Measurements from ENCODE around the gene KANK2. TPM values are rescaled to one million over a fixed set of nuclear protein-coding genes. Genes with fewer than 3 reads are reported as not detected.

Gene KANK2
- polyA plus RNA-seq, 1 donor from 2014 or later = 0.25 TPM

- Histone ChIP-seq H3K9me3 (ENCODE audit: low read length) (no peaks in the 10 kb centered on the region), H3K9ac (ENCODE audit: low read length) (no peak overlapping the region), H3K27ac (ENCODE audit: low read length) (no peak overlapping the region), H4K20me1 (ENCODE audit: insufficient read depth) (no peaks in the 10 kb centered on the region), H3F3A (ENCODE audit: insufficient read depth, low read length, poor library complexity, severe bottlenecking) (no peaks in the 10 kb centered on the region), H3K36me3 (ENCODE audit: insufficient read depth, low read length) (no peaks in the 10 kb centered on the region), H3K9me2 (ENCODE audit: insufficient read depth, low read length) (no peaks in the 10 kb centered on the region), H3K27me3 (ENCODE audit: insufficient read depth, low read depth, low read length) (no peaks in the 10 kb centered on the region), H3K79me2 (replicated peaks; ENCODE audit: insufficient read depth, low read length) (no peaks in the 10 kb centered on the region), H3K4me2 (ENCODE audit: low read length) (no peak overlapping the region), H2AFZ (ENCODE audit: low read depth, low read length) (no peak overlapping the region), H3K4me3 (ENCODE audit: low read length) (no peak overlapping the region)
- TF ChIP-seq MXI1 (conservative IDR thresholded peaks at IDR 0.05; ENCODE audit: poor library complexity, severe bottlenecking) (no peak), TAF1 (IDR thresholded peaks at IDR 0.05; ENCODE audit: low read depth) (no peak), EP300 (conservative IDR thresholded peaks at IDR 0.05; ENCODE audit: poor library complexity, severe bottlenecking) (no peak), EZH2 (IDR thresholded peaks at IDR 0.05; ENCODE audit: borderline replicate concordance, insufficient read depth, low read length, poor library complexity, severe bottlenecking) (no peak), SMC3 (conservative IDR thresholded peaks at IDR 0.05; ENCODE audit: poor library complexity) (no peak), RAD21 (conservative IDR thresholded peaks at IDR 0.05) (no peak), REST (IDR thresholded peaks at IDR 0.05; ENCODE audit: borderline replicate concordance) (no peak), POLR2AphosphoS5 (IDR thresholded peaks at IDR 0.05) (no peak), CTCF (IDR thresholded peaks at IDR 0.05; ENCODE audit: poor library complexity, severe bottlenecking) (no peak)
Measured at GRCh38 chr19:11230621-11231386, 33.5 kb upstream of the KANK2 start.

- Histone ChIP-seq H3K27me3 (ENCODE audit: insufficient read depth, low read depth, low read length) (no peaks in the 10 kb centered on the region), H3K79me2 (replicated peaks; ENCODE audit: insufficient read depth, low read length) (no peaks in the 10 kb centered on the region), H3K9ac (ENCODE audit: low read length) (no peak overlapping the region), H3K4me3 (ENCODE audit: low read length) (no peak overlapping the region), H3K9me2 (ENCODE audit: insufficient read depth, low read length) (no peaks in the 10 kb centered on the region), H2AFZ (ENCODE audit: low read depth, low read length) (no peak overlapping the region), H4K20me1 (ENCODE audit: insufficient read depth) (no peaks in the 10 kb centered on the region), H3K4me2 (ENCODE audit: low read length) (no peak overlapping the region), H3F3A (ENCODE audit: insufficient read depth, low read length, poor library complexity, severe bottlenecking) (no peaks in the 10 kb centered on the region), H3K36me3 (ENCODE audit: insufficient read depth, low read length) (no peaks in the 10 kb centered on the region), H3K9me3 (ENCODE audit: low read length) (no peaks in the 10 kb centered on the region), H3K27ac (ENCODE audit: low read length) (no peak overlapping the region)
- TF ChIP-seq EP300 (conservative IDR thresholded peaks at IDR 0.05; ENCODE audit: poor library complexity, severe bottlenecking) (no peak), TAF1 (IDR thresholded peaks at IDR 0.05; ENCODE audit: low read depth) (no peak), EZH2 (IDR thresholded peaks at IDR 0.05; ENCODE audit: borderline replicate concordance, insufficient read depth, low read length, poor library complexity, severe bottlenecking) (no peak), RAD21 (conservative IDR thresholded peaks at IDR 0.05) (no peak), REST (IDR thresholded peaks at IDR 0.05; ENCODE audit: borderline replicate concordance) (no peak), CTCF (IDR thresholded peaks at IDR 0.05; ENCODE audit: poor library complexity, severe bottlenecking) (no peak), SMC3 (conservative IDR thresholded peaks at IDR 0.05; ENCODE audit: poor library complexity) (no peak), POLR2AphosphoS5 (IDR thresholded peaks at IDR 0.05) (no peak), MXI1 (conservative IDR thresholded peaks at IDR 0.05; ENCODE audit: poor library complexity, severe bottlenecking) (no peak)
Measured at GRCh38 chr19:11227195-11227886, 30.0 kb upstream of the KANK2 start.
